Measurements from ENCODE around the gene KDM7A.
"Not testable (repeated sequence)": the region's sequence is repeated elsewhere in the genome, so short reads cannot be mapped to it uniquely, and the experiment has no call there.

Gene KDM7A

GRCh38 chr7:140203556-140203955 is 26.8 kb upstream of the KDM7A start:
- no peak for TF ChIP-seq MAX (IDR thresholded peaks at IDR 0.05; ENCODE audit: low read depth, low read length)
- no peak for DNase-seq (ENCODE audit: low read depth)
- no peak overlapping the region for H3K4me3 ChIP-seq (ENCODE audit: low read depth, low read length)

- not testable (repeated sequence) for H3K4me3 ChIP-seq (ENCODE audit: low read depth, low read length); DNase-seq (ENCODE audit: low read depth)
Measured at GRCh38 chr7:140202942-140203341, 26.2 kb upstream of the KDM7A start.

GRCh38 chr7:140201393-140201792 is 24.6 kb upstream of the KDM7A start:
- no peak overlapping the region for H3K4me3 ChIP-seq (ENCODE audit: low read depth, low read length)
- DNase-seq (ENCODE audit: low read depth) = no peak
- TF ChIP-seq MAX (IDR thresholded peaks at IDR 0.05; ENCODE audit: low read depth, low read length) (no peak), CTCF (IDR thresholded peaks at IDR 0.05; ENCODE audit: low read depth, low read length) (no peak), MYC (IDR thresholded peaks at IDR 0.05; ENCODE audit: low read depth, low read length) (no peak), POLR2A (IDR thresholded peaks at IDR 0.05; ENCODE audit: extremely low read depth, insufficient read length) (no peak)

GRCh38 chr7:140200061-140200989 is 23.5 kb upstream of the KDM7A start:
- DNase-seq (ENCODE audit: low read depth) = no peak
- H3K4me3 ChIP-seq (ENCODE audit: low read depth, low read length) = no peak overlapping the region
- TF ChIP-seq CTCF (IDR thresholded peaks at IDR 0.05; ENCODE audit: low read depth, low read length) (no peak), MAX (IDR thresholded peaks at IDR 0.05; ENCODE audit: low read depth, low read length) (no peak), POLR2A (IDR thresholded peaks at IDR 0.05; ENCODE audit: extremely low read depth, insufficient read length) (no peak), MYC (IDR thresholded peaks at IDR 0.05; ENCODE audit: low read depth, low read length) (no peak)

GRCh38 chr7:140197938-140198337 is 21.2 kb upstream of the KDM7A start:
- H3K4me3 ChIP-seq (ENCODE audit: low read depth, low read length) = no peak overlapping the region
- no peak for DNase-seq (ENCODE audit: low read depth)
- TF ChIP-seq MYC (IDR thresholded peaks at IDR 0.05; ENCODE audit: low read depth, low read length) = no peak
- TF ChIP-seq MAX (IDR thresholded peaks at IDR 0.05; ENCODE audit: low read depth, low read length) = no peak
- no peak for TF ChIP-seq CTCF (IDR thresholded peaks at IDR 0.05; ENCODE audit: low read depth, low read length)
- TF ChIP-seq POLR2A (IDR thresholded peaks at IDR 0.05; ENCODE audit: extremely low read depth, insufficient read length) = no peak

- DNase-seq (ENCODE audit: low read depth) = no peak
- no peak for TF ChIP-seq MAX (IDR thresholded peaks at IDR 0.05; ENCODE audit: low read depth, low read length)
- H3K4me3 ChIP-seq (ENCODE audit: low read depth, low read length) = no peak overlapping the region
Measured at GRCh38 chr7:140197218-140197890, 20.6 kb upstream of the KDM7A start.

- H3K4me3 ChIP-seq (ENCODE audit: low read depth, low read length) = no peak overlapping the region
- DNase-seq (ENCODE audit: low read depth) = peak; percentile 30
- TF ChIP-seq MYC (IDR thresholded peaks at IDR 0.05; ENCODE audit: low read depth, low read length) = no peak
- TF ChIP-seq CTCF (IDR thresholded peaks at IDR 0.05; ENCODE audit: low read depth, low read length) = no peak
- no peak for TF ChIP-seq MAX (IDR thresholded peaks at IDR 0.05; ENCODE audit: low read depth, low read length)
- TF ChIP-seq POLR2A (IDR thresholded peaks at IDR 0.05; ENCODE audit: extremely low read depth, insufficient read length) = no peak
Measured at GRCh38 chr7:140196361-140197217, 19.8 kb upstream of the KDM7A start.

All from NB4 (cell line).